Astrocyte of the cerebellum (primary cell): ENCODE results near the gene MS4A8.

Source experiments
- DNase-seq: peaks from one replicate; pipeline ENCODE4 v3.0.0-alpha.2; 2011; ENCODE audit warnings: low read depth
- H3K4me3 ChIP-seq: 2 replicates; pipeline ENCODE4 v1.5.1; 2011; ENCODE audit warnings: mild to moderate bottlenecking, low read depth, low read length, moderate library complexity
- CTCF ChIP-seq: IDR thresholded peaks from 2 replicates; pipeline ENCODE4 v1.5.1; 2012; ENCODE audit warnings: low read length, low read depth, moderate library complexity, mild to moderate bottlenecking; ENCODE audit errors: missing control alignments
- in situ Hi-C: cut with HindIII; loops from 2 replicates; pipeline ENCODE4 v1.10.0; 2017; ENCODE audit warnings: low sequenced_read_pairs

Gene MS4A8

DNA sequence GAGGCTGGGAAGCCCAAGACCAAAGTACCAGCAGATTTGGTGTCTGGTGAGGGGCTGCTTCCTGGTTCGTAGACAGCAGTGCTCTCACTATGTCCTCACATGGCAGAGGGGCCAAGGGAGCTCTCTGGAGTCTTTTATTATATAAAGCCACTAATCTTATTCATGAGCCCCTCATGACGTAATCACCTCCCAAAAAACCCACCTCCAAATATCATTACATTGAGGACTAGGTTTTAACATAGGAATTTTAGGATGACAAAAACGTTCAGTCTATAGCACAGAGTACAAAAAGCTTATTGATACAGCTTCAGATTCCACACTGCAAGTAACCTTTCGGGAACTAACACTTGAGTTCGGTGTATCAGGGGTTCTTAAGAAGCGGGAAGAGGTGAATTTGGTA is 21.0 kb downstream of the MS4A8 start:
- H3K4me3 ChIP-seq, result no peak overlapping the region
- no peak for DNase-seq
- no peak for TF ChIP-seq CTCF
- in situ Hi-C loops, result no loop called here

GRCh38 chr11:60724420-60724819 is 25.0 kb downstream of the MS4A8 start, which contains the start of gene MS4A18:
Gene MS4A18, plus strand, starts transcription at chr11:60724720.
- in situ Hi-C loops, result no loop called here
- no peak for DNase-seq

DNA sequence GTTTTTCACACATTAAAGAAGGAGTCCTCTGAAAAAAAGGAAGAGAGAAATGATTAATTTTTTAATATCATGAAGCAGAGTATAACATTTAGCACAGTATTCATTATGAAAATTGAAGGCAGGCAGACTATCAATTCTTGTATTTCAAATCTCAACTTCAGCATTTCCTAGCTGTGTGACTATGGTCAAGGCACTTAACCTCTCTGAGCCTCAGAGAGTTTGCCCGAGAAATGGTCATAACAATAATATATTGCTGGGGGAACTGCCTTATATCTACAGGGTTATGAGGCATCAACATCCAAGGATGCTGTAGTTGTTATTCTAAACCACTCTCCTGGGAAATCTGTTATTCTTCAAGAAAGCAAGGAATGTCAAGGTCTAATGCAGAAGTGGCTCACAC is 26.2 kb downstream of the MS4A8 start:
- no peak overlapping the region for H3K4me3 ChIP-seq
- no peak for DNase-seq
- in situ Hi-C loops, result no loop called here
- TF ChIP-seq CTCF, result no peak

More at GRCh38 chr11:60724420-60724819, 25.0 kb downstream of the MS4A8 start, which contains the start of gene MS4A18:
- no peak within 1 kb of the TSS for H3K4me3 ChIP-seq
- no peak for TF ChIP-seq CTCF

GRCh38 chr11:60731586-60731985 is 32.2 kb downstream of the MS4A8 start:
- in situ Hi-C loops, result no loop called here
- TF ChIP-seq CTCF, result no peak
- H3K4me3 ChIP-seq, result no peak overlapping the region
- no peak for DNase-seq

DNA sequence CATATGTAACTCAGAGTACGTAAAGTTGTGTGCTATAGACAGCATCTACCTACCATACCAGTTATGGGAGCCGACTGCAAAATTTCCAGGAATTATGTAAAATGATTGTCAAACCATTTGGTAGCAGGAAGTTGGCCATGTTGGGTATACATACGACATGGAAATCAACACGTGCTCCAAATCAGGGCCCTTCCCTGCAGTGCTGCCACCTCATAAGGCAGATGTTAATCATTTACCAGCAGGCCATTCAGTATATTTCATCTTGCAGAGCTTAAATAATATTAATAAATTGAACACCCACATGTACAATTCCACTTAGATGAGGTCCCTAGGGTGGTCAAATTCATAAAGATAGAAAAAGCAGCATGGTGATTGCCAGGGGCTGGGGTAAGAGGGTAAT is 34.9 kb downstream of the MS4A8 start:
- no peak for DNase-seq
- TF ChIP-seq CTCF, result no peak
- no peak overlapping the region for H3K4me3 ChIP-seq
- in situ Hi-C loops, result no loop called here

GRCh38 chr11:60739114-60739513 is 39.7 kb downstream of the MS4A8 start:
- DNase-seq, result no peak
- in situ Hi-C loops, result no loop called here
- TF ChIP-seq CTCF, result no peak
- no peak overlapping the region for H3K4me3 ChIP-seq

DNA sequence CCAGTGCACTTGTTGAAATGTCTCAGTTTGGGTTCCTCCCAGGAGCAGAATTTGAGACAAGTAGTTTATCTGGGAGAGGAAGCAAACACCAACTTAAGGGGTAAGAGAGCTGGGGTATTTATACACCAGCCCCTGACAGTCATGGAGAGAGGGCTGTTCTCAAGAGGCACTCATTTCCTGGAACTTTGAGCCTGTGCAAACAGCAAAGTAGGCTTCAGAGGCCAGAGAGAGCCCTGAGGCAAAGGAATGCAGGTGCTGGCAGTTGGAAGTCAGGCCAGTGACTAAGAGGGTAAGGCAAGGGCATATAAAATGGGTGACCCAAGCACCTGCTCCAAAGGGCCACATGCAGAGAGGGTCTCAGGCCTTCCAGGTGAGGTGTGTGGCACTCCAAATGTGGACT is 41.2 kb downstream of the MS4A8 start:
- in situ Hi-C loops, result no loop called here
- TF ChIP-seq CTCF, result no peak
- no peak overlapping the region for H3K4me3 ChIP-seq
- no peak for DNase-seq
